K562 (cell line): Measurements from ENCODE around the gene OCEL1. TPM values are rescaled to one million over a fixed set of nuclear protein-coding genes. Genes with fewer than 3 reads are reported as not detected.
A peak's percentile ranks its signal among the peaks of the same experiment; 100 is the strongest.

Experiments used
- BRD4 ChIP-seq: fragments of 200-600 bp; sonication (generic); IDR thresholded peaks from 2 replicates; pipeline ENCODE4 v1.6.1; 2017; ENCODE audit warnings: inconsistent platforms
- CBX8 ChIP-seq: fragments of 200-600 bp; sonication (generic); IDR thresholded peaks from 2 replicates; pipeline ENCODE4 v1.6.1; 2012; ENCODE audit warnings: borderline replicate concordance, mixed run types, low read depth, mild to moderate bottlenecking, moderate library complexity, mixed read lengths, low read length, control low read depth, inconsistent platforms; ENCODE audit not compliant: poor library complexity, severe bottlenecking; ENCODE audit errors: extremely low read depth
- FIP1L1 ChIP-seq: fragments of 200-400 bp; formaldehyde crosslinking; IDR thresholded peaks from 2 replicates; pipeline ENCODE4 v1.6.1; 2018; ENCODE audit warnings: mild to moderate bottlenecking, low read depth, low read length; ENCODE audit not compliant: poor library complexity, severe bottlenecking
- GTF2A2 ChIP-seq: IDR thresholded peaks from 2 replicates; pipeline ENCODE4 v1.6.1; 2016; ENCODE audit warnings: mild to moderate bottlenecking, missing genetic modification characterization, missing compliant biosample characterization
- KLF1 ChIP-seq: fragments of 450-650 bp; IDR thresholded peaks from 2 replicates; pipeline ENCODE4 v1.6.1; 2016; ENCODE audit warnings: missing genetic modification characterization, missing compliant biosample characterization
- MYBL2 ChIP-seq, 2 experiments: fragments of 450-650 bp in 1 of 2; sonication (generic) in 1 of 2; formaldehyde crosslinking in 1 of 2; IDR thresholded peaks; 2 replicates each; pipeline versions ENCODE4 v1.6.1 to v1.8.1; 2017 to 2022; ENCODE audit warnings: borderline replicate concordance in 1 of 2, inconsistent platforms in 1 of 2, low read depth in 1 of 2, mild to moderate bottlenecking in 1 of 2, missing genetic modification reagents in 1 of 2, moderate library complexity in 1 of 2
- NFIC ChIP-seq: fragments of 450-650 bp; IDR thresholded peaks from 2 replicates; pipeline ENCODE4 v1.6.1; 2017; ENCODE audit warnings: mild to moderate bottlenecking, inconsistent platforms
- PTBP1 ChIP-seq: fragments of 200-400 bp; formaldehyde crosslinking; IDR thresholded peaks from 2 replicates; pipeline ENCODE4 v1.6.1; 2017; ENCODE audit warnings: low read depth, low read length
- RBFOX2 ChIP-seq: fragments of 200-400 bp; formaldehyde crosslinking; IDR thresholded peaks from 2 replicates; pipeline ENCODE4 v1.6.1; 2017; ENCODE audit warnings: low read depth, mild to moderate bottlenecking, low read length, moderate library complexity
- SP1 ChIP-seq: sonication (generic); formaldehyde crosslinking; IDR thresholded peaks from 2 replicates; pipeline ENCODE4 v1.8.1; 2022; ENCODE audit warnings: mild to moderate bottlenecking, missing genetic modification reagents
- TARDBP ChIP-seq: fragments of 450-650 bp; IDR thresholded peaks from 2 replicates; pipeline ENCODE4 v1.6.1; 2016
- ZBTB7A ChIP-seq: IDR thresholded peaks from 2 replicates; pipeline ENCODE4 v1.6.1; 2011; ENCODE audit warnings: low read depth, mild to moderate bottlenecking, low read length, moderate library complexity, borderline replicate concordance; ENCODE audit not compliant: control insufficient read depth
- ZNF583 ChIP-seq: fragments of 250-450 bp; sonication (Bioruptor Pico); IDR thresholded peaks from 2 replicates; pipeline ENCODE4 v1.4.0; 2020
- polyA plus RNA-seq, 8 experiments: library from polyadenylated mRNA; depleted of rRNA in 4 of 8; stranded (reverse) in 5 of 8; unstranded in 3 of 8; fragments of >200 nt; fragmentation: Nextera tagmentation in 2 of 8; fragmentation: Illumina TruSeq in 1 of 8; extraction: Ambion mirVana in 2 of 8; extraction: Trizol in 1 of 8; gene quantifications; 2 replicates each; pipeline versions ENCODE4 v1.2.1 to v1.2.3, GENCODE V29; 2011 to 2014; ENCODE audit warnings: inconsistent platforms in 1 of 8, missing spikeins in 1 of 8
- total RNA-seq, 7 experiments: library from RNA; depleted of rRNA in 6 of 7; stranded (reverse); fragments of >200 nt in 6 of 7; fragmentation: Illumina TruSeq in 2 of 7; extraction: Trizol in 2 of 7; gene quantifications; 2 replicates each; pipeline versions ENCODE4 v1.2.1 to v1.2.3, GENCODE V29; 2011 to 2021; ENCODE audit warnings: low replicate concordance in 1 of 7
- TF ChIP-seq, protein P1 (sequence below): sonication (generic); formaldehyde crosslinking; IDR thresholded peaks from 2 replicates; pipeline ENCODE4 v1.8.1; 2023; ENCODE audit warnings: mild to moderate bottlenecking, missing genetic modification reagents
- TF ChIP-seq, protein P2 (sequence below): fragments of 250-450 bp; sonication (Bioruptor Pico); IDR thresholded peaks from 2 replicates; pipeline ENCODE4 v1.5.0; 2021
- TF ChIP-seq, protein P3 (sequence below), 2 experiments: fragments of 450-650 bp; conservative IDR thresholded peaks; 2 replicates each; pipeline ENCODE4 v1.6.1; 2017; ENCODE audit warnings: mild to moderate bottlenecking in 2 of 2, moderate library complexity in 2 of 2
- TF ChIP-seq, protein P4 (sequence below): fragments of 200-800 bp; sonication (Bioruptor generic); IDR thresholded peaks from 2 replicates; pipeline ENCODE4 v1.6.1; 2017; ENCODE audit warnings: missing genetic modification characterization, missing compliant biosample characterization
- TF ChIP-seq, protein P5 (sequence below): fragments of 450-650 bp; IDR thresholded peaks from 2 replicates; pipeline ENCODE4 v1.6.1; 2016; ENCODE audit warnings: mild to moderate bottlenecking

The OCEL1 gene
- total and polyA plus RNA-seq, 9 of the 15 experiments (the other 6 are each of a cell fraction or from before 2014, with no cell fraction given), result 8.0 to 38.0 (median 12.4) TPM

DNA sequence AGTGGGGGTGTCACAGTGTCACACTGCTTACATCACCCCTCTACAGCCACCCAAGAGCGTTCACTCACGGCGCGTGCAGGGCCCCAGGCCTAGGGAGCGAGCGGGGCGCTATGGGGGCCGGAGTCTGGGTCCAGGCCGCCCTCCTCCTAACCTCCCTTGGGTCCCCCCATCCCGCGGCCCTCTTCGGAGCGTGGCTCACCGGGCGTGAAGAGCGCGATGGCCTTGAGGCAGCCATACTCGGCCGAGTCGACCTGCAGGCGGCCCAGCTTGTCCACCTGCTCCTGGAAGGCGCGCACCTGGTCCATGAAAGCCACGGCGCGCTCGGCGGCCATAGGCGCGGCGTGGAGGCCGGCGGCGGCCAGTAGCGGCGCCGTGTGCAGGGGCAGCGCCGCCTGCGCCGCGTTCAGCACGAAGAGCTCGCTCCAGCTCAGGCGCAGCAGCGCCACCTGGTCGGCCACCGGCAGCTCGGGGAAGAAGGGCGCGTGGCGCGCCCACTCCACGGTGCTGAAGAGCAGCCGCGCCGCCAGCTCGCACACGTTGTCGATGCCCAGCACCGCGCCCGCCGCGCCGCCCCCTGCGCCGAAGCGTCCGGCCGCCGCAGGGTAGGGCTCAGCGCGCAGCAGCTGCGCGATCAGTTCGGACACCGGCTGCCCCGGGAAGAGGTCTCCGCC is 9.4 kb downstream of the OCEL1 start (continued):
- TF ChIP-seq ZBTB7A (no peak), ZNF583 (0 out of 2 replicates have a peak, but pooled peaks have one; percentile 10), SP1 (CRISPR knock-in tag) (no peak; the same call in 1 of the 2 replicates), BRD4 (no peak), CBX8 (no peak), PTBP1 (no peak), FIP1L1 (peak; percentile 93), NFIC (peak; percentile 16; the same call in 1 of the 2 replicates), TARDBP (peak; percentile 91; the same call in 1 of the 2 replicates), RBFOX2 (peak; percentile 87), KLF1 (0 out of 2 replicates have a peak, but pooled peaks have one; percentile 22), GTF2A2 (tag) (no peak), MYBL2 (IDR thresholded peaks at IDR 0.05; ENCODE audit: low read depth) (no peak), MYBL2 (CRISPR knock-in tag; IDR thresholded peaks at IDR 0.05; ENCODE audit: borderline replicate concordance) (no peak)
- TF ChIP-seq, protein P1, sequence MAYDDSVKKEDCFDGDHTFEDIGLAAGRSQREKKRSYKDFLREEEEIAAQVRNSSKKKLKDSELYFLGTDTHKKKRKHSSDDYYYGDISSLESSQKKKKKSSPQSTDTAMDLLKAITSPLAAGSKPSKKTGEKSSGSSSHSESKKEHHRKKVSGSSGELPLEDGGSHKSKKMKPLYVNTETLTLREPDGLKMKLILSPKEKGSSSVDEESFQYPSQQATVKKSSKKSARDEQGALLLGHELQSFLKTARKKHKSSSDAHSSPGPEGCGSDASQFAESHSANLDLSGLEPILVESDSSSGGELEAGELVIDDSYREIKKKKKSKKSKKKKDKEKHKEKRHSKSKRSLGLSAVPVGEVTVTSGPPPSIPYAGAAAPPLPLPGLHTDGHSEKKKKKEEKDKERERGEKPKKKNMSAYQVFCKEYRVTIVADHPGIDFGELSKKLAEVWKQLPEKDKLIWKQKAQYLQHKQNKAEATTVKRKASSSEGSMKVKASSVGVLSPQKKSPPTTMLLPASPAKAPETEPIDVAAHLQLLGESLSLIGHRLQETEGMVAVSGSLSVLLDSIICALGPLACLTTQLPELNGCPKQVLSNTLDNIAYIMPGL (CRISPR knock-in tag), result peak; percentile 84; the same call in 1 of the 2 replicates
- TF ChIP-seq, protein P2, sequence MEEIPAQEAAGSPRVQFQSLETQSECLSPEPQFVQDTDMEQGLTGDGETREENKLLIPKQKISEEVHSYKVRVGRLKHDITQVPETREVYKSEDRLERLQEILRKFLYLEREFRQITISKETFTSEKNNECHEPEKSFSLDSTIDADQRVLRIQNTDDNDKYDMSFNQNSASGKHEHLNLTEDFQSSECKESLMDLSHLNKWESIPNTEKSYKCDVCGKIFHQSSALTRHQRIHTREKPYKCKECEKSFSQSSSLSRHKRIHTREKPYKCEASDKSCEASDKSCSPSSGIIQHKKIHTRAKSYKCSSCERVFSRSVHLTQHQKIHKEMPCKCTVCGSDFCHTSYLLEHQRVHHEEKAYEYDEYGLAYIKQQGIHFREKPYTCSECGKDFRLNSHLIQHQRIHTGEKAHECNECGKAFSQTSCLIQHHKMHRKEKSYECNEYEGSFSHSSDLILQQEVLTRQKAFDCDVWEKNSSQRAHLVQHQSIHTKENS (CRISPR knock-in tag), result no peak
- TF ChIP-seq, protein P3, sequence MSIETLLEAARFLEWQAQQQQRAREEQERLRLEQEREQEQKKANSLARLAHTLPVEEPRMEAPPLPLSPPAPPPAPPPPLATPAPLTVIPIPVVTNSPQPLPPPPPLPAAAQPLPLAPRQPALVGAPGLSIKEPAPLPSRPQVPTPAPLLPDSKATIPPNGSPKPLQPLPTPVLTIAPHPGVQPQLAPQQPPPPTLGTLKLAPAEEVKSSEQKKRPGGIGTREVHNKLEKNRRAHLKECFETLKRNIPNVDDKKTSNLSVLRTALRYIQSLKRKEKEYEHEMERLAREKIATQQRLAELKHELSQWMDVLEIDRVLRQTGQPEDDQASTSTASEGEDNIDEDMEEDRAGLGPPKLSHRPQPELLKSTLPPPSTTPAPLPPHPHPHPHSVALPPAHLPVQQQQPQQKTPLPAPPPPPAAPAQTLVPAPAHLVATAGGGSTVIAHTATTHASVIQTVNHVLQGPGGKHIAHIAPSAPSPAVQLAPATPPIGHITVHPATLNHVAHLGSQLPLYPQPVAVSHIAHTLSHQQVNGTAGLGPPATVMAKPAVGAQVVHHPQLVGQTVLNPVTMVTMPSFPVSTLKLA (conservative IDR thresholded peaks at IDR 0.05), result peak in 1 of 2 experiments; percentile 68; a peak in 2 of 4 replicates
- TF ChIP-seq, protein P4, sequence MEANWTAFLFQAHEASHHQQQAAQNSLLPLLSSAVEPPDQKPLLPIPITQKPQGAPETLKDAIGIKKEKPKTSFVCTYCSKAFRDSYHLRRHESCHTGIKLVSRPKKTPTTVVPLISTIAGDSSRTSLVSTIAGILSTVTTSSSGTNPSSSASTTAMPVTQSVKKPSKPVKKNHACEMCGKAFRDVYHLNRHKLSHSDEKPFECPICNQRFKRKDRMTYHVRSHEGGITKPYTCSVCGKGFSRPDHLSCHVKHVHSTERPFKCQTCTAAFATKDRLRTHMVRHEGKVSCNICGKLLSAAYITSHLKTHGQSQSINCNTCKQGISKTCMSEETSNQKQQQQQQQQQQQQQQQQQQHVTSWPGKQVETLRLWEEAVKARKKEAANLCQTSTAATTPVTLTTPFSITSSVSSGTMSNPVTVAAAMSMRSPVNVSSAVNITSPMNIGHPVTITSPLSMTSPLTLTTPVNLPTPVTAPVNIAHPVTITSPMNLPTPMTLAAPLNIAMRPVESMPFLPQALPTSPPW (CRISPR knock-in tag), result no peak
- TF ChIP-seq, protein P5, sequence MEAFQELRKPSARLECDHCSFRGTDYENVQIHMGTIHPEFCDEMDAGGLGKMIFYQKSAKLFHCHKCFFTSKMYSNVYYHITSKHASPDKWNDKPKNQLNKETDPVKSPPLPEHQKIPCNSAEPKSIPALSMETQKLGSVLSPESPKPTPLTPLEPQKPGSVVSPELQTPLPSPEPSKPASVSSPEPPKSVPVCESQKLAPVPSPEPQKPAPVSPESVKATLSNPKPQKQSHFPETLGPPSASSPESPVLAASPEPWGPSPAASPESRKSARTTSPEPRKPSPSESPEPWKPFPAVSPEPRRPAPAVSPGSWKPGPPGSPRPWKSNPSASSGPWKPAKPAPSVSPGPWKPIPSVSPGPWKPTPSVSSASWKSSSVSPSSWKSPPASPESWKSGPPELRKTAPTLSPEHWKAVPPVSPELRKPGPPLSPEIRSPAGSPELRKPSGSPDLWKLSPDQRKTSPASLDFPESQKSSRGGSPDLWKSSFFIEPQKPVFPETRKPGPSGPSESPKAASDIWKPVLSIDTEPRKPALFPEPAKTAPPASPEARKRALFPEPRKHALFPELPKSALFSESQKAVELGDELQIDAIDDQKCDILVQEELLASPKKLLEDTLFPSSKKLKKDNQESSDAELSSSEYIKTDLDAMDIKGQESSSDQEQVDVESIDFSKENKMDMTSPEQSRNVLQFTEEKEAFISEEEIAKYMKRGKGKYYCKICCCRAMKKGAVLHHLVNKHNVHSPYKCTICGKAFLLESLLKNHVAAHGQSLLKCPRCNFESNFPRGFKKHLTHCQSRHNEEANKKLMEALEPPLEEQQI, result no peak
